ENCODE measurements around the gene PDE3B. TPM values are rescaled to one million over a fixed set of nuclear protein-coding genes. Genes with fewer than 3 reads are reported as not detected.
"Not testable (repeated sequence)": the region's sequence is repeated elsewhere in the genome, so short reads cannot be mapped to it uniquely, and the experiment has no call there.

The PDE3B gene
- total RNA-seq: 0.17 and 0.23 TPM in 2 replicates

GRCh38 chr11:14643697-14644225, at the start of gene PDE3B:
Gene PDE3B (plus strand): TSS chr11:14643804. CDS start chr11:14644076, 272 bp downstream.
- peak; percentile 43 for DNase-seq

GRCh38 chr11:14595261-14595660, 48.3 kb upstream of the PDE3B start:
- not testable (repeated sequence) for DNase-seq

- no peak for DNase-seq
Observed at GRCh38 chr11:14607713-14608112, 35.9 kb upstream of the PDE3B start.

- no peak for DNase-seq
Observed at GRCh38 chr11:14609902-14610301, 33.7 kb upstream of the PDE3B start.

- no peak for DNase-seq
Observed at GRCh38 chr11:14611939-14612338, 31.7 kb upstream of the PDE3B start.

GRCh38 chr11:14612694-14613093, 30.9 kb upstream of the PDE3B start:
- no peak for DNase-seq

GRCh38 chr11:14614091-14614622, 29.4 kb upstream of the PDE3B start:
- no peak for DNase-seq

- DNase-seq: no peak
Observed at GRCh38 chr11:14617241-14618027, 26.2 kb upstream of the PDE3B start.

- DNase-seq: no peak
Observed at GRCh38 chr11:14618060-14618459, 25.5 kb upstream of the PDE3B start.

- no peak for DNase-seq
Observed at GRCh38 chr11:14619603-14620531, 23.7 kb upstream of the PDE3B start.

- no peak for DNase-seq
Observed at GRCh38 chr11:14622223-14622954, 21.2 kb upstream of the PDE3B start.

- DNase-seq: no peak
Observed at GRCh38 chr11:14623036-14623435, 20.6 kb upstream of the PDE3B start.

- DNase-seq: no peak
Observed at GRCh38 chr11:14625586-14626205, 17.9 kb upstream of the PDE3B start.

- no peak for DNase-seq
Observed at GRCh38 chr11:14626650-14627049, 17.0 kb upstream of the PDE3B start.

- not testable (repeated sequence) for DNase-seq
Observed at GRCh38 chr11:14633506-14634224, 9.9 kb upstream of the PDE3B start.

- DNase-seq: no peak
Observed at GRCh38 chr11:14634813-14635212, 8.8 kb upstream of the PDE3B start.

GRCh38 chr11:14635546-14635945, 8.1 kb upstream of the PDE3B start:
- DNase-seq: no peak

GRCh38 chr11:14636119-14636518, 7.5 kb upstream of the PDE3B start:
- DNase-seq: no peak

- no peak for DNase-seq
Observed at GRCh38 chr11:14637868-14638409, 5.7 kb upstream of the PDE3B start.

- no peak for DNase-seq
Observed at GRCh38 chr11:14638561-14638960, 5.0 kb upstream of the PDE3B start.

- DNase-seq: no peak
Observed at GRCh38 chr11:14641801-14642200, 1.8 kb upstream of the PDE3B start.

Data from dermis blood vessel endothelial cell (primary cell).